GM21825 (cell line): ENCODE data around the gene MFGE8.

Experiments
- ATAC-seq: cut with Tn5 transposase; IDR thresholded peaks from one replicate; pipeline ENCODE4 v1.9.1; 2021; ENCODE audit warnings: mild to moderate bottlenecking, moderate library complexity; ENCODE audit not compliant: unreplicated experiment

Gene MFGE8

DNA sequence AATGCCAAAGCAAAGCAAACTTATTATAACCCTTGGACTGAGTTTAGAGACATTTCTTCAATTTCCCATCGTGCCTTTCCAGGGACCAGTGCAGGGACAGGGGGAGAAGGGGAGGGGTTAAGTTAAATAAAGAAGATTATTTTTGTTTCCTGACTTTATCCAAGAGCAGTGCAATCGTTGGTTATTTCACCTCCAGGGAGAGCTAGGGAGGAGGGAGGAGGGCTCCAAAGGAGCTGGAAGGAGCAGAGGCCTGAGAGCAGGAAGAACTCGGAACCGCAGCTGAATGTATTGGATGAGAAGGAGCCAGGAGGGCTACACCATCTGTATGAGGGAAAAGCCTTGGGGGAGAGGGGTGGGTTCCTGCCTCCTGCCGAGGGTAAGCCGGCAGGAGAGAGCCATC lies 38.5 kb downstream of the MFGE8 start:
- no peak for ATAC-seq

DNA sequence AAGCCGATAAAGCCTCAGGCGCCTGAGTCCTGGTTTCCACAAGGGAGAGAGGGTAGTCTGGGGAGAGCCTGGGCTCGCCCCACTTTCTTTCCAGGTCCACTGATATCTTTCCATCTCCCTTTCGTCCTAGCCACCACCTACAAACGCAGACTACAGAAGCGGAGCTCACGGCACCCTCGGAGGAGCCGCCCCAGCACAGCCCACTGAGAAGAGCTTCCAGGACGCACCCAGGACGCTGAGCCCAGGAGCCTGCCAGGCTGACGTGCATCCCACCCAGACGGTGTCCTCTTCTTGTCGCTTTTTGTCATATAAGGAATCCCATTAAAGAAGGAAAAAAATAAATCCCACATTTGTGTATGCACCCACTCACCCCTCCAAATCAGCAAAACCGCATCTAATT lies 38.9 kb downstream of the MFGE8 start:
- no peak for ATAC-seq

DNA sequence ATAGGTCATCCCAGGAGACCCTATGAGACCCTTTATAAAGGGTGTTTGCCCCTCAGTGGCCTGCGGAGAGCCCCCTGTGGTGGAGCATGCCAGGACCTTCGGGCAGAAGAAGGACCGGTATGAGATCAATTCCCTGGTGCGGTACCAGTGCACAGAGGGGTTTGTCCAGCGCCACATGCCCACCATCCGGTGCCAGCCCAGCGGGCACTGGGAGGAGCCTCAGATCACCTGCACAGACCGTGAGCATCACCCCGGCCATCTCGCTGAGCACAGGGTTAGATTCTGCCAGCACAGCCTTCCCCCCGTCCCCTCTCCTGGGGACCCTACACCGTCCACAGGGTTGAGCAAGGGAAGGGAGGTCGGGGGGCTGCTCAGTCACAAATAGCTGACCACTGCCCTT lies 39.4 kb downstream of the MFGE8 start:
- no peak for ATAC-seq

DNA sequence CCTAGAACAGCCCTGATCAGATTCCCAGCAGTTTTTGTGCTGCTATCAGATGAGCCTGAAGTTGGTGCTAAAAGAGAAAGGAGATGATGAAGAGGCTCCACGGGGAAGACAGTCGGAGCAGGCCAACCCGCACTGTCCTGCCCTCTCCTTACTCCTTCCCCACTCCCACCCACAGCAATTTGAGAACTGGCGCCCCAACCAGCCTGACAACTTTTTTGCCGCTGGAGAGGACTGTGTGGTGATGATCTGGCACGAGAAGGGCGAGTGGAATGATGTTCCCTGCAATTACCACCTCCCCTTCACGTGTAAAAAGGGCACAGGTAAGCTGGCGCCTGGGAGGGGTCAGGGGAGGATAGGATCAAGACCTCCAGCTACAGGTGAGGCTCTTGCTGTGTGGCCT lies 40.5 kb downstream of the MFGE8 start:
- ATAC-seq: no peak

DNA sequence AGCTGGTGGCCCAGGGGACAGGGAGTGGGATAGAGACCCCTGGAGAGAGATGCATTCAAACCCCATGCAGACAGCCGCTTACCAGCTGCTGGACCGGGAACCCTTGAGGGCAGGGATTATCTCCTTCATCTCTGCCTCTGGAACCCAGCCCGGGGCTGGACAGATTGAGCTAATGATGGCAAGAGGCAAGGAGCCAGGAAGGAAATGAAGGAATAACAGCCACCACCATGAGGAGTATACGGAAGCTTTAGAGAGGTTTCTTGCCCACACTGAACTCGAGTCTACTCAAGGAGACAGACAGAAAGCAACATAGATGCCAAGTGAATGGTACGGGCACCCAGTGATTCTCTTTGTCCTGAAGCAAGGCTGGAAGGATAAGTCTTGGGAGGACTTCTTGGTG lies 41.1 kb downstream of the MFGE8 start:
- ATAC-seq: no peak

DNA sequence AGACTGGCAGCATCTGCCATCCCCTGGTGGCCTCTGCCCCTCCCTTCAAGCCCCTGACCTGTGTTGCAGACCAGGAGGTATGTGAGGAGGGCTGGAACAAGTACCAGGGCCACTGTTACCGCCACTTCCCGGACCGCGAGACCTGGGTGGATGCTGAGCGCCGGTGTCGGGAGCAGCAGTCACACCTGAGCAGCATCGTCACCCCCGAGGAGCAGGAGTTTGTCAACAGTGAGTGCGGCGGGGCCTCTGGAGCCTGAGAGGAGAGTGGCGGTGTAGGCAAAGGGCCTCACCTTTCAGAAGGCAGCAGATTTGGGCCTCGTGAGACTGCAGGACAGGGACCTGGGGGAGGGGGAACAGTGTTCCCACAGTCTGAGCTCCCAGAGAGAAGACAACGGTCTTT lies 41.9 kb downstream of the MFGE8 start:
- no peak for ATAC-seq

DNA sequence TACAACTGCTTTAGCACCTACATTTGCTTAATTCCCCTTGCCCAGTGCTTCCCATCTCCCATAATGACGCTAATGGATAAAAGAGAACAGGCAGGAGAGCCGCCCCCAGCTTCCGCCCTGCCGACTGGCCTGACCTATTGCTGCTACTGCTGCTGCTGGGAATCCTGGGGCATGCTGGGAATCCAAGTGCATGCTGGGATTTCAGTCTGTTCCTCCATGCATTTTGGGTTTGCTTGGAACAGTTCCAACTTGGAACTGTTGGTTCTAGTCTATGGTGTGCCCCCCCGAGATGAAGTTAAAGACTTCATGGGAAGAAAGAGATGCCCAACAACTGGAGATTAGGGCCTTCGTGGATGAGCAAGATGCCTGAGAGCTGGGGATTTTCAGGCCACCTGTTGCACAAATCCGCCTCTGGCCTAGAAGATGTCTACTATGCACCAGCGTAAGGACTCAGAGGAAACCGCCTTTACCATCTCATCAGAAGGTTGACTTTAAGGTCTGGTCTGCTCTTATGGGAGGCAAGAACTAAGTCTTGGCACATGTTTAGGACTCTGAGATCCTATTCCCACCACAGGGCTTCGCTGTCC lies 46.8 kb downstream of the MFGE8 start:
- no peak for ATAC-seq

DNA sequence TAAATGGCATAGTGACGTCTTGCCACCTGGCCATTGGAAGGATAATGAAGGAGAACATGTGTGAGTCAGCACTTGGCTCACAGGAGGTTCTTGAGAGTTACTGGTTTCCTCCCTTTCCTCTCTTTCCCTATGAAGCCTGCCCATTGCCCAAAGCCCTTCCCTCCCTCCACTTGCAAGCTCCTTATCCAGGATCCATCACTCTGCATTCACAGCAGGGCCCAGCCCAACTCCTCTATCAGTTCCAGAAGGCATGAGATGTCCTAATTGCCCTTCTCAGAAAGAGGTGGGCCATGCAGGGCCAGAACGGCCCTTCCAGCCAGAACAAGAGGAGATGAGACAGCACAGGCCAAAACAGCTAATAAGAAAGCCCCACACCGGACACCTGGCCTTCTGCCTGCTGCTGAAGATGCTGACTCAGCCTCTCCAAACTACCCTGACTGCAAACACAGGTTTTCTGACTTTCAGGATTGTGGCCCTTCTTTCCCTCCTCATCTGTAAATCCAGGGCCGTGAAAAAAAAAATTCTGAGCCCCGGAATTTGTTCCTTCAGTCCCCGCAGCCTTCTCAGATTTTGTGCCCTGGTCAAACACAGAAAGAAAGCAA lies 47.6 kb downstream of the MFGE8 start:
- ATAC-seq: no peak

DNA sequence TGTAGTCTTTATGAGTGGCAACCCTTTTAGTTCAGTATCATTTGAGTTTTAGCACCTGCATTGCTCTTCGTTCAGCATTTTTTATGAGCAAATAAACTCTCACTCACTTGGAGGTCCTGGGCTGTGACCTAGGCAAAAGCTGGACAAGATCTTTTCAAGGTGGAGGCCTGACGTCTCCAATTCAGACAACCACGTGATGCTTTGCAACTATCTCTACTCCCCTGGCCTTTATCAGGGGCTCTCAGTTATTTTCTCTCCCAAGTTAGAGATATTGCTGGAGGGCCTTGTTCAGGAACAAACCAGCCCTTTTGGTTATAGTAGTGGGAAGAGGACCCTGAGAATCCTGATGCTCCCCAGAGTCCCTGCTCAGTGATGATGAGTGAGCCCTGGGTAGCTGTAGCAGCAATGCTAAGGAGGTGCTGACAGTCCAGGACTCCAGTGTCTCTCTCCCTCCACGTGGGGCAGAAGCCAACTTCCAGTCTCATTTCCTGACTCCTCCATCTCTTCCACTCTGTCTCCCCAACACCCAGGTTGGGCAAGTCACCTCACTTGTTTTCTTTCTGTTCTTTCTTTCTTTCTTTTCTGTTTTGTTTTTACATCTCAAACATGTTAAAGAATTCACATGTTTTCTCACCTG lies 48.2 kb downstream of the MFGE8 start:
- ATAC-seq: no peak

DNA sequence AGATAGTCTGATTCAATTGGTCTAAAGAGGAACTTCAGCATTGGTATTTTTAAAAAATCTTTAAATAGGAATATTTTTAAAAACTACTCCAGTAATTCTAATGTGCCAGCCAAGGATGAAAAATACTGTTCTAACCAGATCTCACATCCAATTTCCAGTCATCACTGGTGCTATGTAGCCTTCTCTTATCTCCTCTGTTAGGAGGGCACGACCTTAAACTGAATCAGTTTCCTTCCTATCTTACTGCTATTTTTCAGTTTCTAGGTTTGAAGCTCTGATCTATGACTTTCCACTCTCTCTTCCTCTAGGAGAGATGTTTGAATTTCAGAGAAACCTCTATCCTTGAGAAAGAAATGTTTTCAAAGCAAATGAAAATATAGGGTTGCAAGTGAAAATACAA lies 49.8 kb downstream of the MFGE8 start:
- ATAC-seq: no peak

DNA sequence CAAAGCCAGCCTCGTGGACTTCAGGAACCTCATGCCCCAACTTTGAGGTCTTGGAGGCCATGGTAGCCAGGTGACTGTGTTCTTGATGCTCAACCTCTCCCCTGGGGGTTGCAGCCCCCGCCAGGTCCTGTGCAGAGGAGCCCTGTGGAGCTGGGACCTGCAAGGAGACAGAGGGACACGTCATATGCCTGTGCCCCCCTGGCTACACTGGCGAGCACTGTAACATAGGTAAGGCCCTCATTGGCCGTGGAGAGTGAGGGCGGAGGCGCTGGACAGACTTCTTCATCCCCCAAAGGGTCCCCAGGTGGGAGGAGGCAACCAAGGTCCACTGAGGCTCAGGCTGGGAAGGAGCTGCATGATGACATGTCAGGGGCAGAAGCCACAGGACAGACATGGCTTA lies 53.0 kb downstream of the MFGE8 start:
- no peak for ATAC-seq

DNA sequence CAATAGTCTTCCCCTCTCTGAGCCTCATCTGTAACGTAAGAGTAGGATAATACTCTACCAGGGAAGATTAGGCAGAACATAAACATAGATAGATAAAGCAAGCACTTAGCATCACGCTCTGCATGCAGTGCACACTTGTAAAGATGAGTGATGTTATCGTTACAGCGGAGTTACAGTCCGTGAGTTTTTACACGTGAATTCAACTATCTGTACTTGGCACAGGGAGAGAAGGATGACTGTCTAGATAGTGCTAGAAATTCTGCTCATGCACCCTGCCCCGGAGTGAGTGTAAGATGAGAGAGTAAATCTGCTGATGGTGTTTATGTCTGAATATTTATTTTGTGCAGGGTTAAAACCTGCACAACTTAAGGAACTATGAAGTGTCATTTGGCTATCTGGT lies 53.6 kb downstream of the MFGE8 start:
- ATAC-seq: no peak

DNA sequence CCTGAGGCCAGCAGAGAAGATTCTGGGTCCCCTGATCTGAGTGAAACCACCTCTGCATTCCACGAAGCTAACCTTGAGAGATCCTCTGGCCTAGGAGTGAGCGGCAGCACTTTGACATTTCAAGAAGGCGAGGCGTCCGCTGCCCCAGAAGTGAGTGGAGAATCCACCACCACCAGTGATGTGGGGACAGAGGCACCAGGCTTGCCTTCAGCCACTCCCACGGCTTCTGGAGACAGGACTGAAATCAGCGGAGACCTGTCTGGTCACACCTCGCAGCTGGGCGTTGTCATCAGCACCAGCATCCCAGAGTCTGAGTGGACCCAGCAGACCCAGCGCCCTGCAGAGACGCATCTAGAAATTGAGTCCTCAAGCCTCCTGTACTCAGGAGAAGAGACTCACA lies 54.2 kb downstream of the MFGE8 start:
- ATAC-seq: no peak

DNA sequence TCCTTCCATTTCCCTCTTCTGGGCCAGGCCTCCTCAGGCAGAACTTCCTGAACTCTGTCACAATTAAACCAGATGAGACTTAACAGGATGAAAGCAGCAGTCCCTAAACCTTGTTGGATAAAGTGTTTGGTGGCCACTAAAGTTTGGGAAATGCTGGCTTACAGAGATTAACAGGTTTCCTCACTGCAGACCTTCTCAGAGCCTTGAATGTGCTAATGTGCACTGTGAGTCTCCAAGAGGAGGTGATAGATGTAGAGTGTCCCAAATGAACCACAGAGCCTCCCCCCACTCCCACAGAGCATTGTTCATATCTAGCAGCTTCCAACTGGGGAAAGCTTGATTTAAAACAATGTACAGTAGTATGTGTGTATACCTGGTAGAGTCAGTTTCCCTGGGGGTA lies 60.7 kb downstream of the MFGE8 start:
- no peak for ATAC-seq

DNA sequence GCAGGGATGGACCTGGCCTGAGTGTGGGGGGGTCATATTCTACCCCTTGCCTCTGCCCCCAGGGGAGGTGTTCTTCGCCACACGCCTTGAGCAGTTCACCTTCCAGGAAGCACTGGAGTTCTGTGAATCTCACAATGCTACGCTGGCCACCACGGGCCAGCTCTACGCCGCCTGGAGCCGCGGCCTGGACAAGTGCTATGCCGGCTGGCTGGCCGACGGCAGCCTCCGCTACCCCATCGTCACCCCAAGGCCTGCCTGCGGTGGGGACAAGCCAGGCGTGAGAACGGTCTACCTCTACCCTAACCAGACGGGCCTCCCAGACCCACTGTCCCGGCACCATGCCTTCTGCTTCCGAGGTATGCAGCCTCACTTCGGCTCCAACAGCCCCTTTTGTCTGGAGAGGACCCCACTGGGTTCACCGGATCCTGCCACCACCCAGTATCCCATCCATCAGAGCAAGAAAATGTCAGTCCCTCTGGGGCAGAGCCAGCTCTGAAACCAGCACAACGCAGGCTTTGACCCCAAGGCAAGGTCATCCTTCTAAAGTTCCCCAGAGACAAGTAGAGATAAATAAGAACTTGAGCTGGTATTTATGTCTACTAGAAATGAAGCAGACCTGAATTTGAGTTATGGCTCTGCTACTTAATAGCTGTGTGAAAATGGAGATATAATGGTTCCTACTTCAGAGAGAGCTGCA lies 63.7 kb downstream of the MFGE8 start:
- no peak for ATAC-seq
